AG04450 (cell line): Measurements from ENCODE around the gene GNA14. TPM values are rescaled to one million over a fixed set of nuclear protein-coding genes. Genes with fewer than 3 reads are reported as not detected.

Experiments
- CTCF ChIA-PET: fragments of 300-600, 350-600 bp; formaldehyde crosslinking; extraction: SDS; loops from one replicate; lab custom pipeline; 2022; ENCODE audit warnings: antibody characterized with exemption, inconsistent platforms; lab: Charles Lee
- POLR2A ChIA-PET: fragments of 350-600 bp; formaldehyde crosslinking; extraction: SDS; loops from one replicate; lab custom pipeline; 2021; ENCODE audit warnings: antibody characterized with exemption, inconsistent platforms; lab: Yijun Ruan, JAX
- DNase-seq: peaks from one replicate; pipeline ENCODE4 v3.0.0-alpha.2; 2011; ENCODE audit warnings: low read depth, low spot score
- H3K27ac ChIP-seq: one replicate; pipeline ENCODE4 v1.5.1; 2012; ENCODE audit warnings: low read depth, low read length, control low read depth
- H3K27me3 ChIP-seq: one replicate; pipeline ENCODE4 v1.6.0; 2012; ENCODE audit warnings: low read length; ENCODE audit not compliant: control insufficient read depth, insufficient read depth
- H3K4me3 ChIP-seq: 2 replicates; pipeline ENCODE4 v1.5.1; 2011; ENCODE audit warnings: mild to moderate bottlenecking, low read depth, low read length, control low read depth
- H3K9me3 ChIP-seq: 2 replicates; pipeline ENCODE4 v1.5.1; 2012; ENCODE audit warnings: low read length; ENCODE audit not compliant: control insufficient read depth, insufficient read depth
- polyA plus RNA-seq: library from polyadenylated mRNA; depleted of rRNA; stranded (reverse); fragments of >200 nt; gene quantifications from 2 replicates; pipeline ENCODE4 v1.2.3, GENCODE V29; 2011
- TF ChIP-seq, protein P1 (sequence below): IDR thresholded peaks from 2 replicates; pipeline ENCODE4 v1.5.1; 2011; ENCODE audit warnings: low read depth, low read length, control low read depth, inconsistent platforms

Gene GNA14
- polyA plus RNA-seq, 1 experiment: 0.11 TPM

DNA sequence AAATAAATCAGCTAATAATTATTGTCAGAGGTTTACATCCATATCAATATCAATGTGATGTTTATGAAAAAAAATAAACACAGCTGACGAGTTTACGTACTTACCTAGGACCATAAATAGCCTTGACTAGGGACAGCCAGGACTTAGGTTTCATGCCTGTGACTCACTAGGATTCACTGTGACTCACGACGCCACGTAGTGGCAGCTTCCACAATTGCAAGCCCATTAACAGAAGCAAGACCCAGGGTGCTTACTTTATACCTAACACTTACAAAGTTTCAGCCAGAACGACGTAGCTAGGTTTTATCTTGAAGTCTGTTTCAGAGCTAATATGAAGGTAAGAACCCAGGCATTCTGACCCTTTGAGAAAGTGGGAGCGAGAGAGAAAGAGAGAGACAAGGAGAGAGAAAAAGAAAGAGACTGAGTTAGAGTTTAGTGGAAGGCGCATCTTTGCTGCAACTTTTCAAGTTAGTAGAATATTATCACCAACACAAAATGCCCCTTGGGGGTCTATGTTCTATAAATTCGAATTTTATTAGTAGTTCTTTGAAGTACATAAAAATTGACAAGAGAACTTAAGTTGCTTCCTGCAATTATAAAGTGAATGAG, 191.2 kb downstream of the GNA14 start:
- TF ChIP-seq, protein P1, sequence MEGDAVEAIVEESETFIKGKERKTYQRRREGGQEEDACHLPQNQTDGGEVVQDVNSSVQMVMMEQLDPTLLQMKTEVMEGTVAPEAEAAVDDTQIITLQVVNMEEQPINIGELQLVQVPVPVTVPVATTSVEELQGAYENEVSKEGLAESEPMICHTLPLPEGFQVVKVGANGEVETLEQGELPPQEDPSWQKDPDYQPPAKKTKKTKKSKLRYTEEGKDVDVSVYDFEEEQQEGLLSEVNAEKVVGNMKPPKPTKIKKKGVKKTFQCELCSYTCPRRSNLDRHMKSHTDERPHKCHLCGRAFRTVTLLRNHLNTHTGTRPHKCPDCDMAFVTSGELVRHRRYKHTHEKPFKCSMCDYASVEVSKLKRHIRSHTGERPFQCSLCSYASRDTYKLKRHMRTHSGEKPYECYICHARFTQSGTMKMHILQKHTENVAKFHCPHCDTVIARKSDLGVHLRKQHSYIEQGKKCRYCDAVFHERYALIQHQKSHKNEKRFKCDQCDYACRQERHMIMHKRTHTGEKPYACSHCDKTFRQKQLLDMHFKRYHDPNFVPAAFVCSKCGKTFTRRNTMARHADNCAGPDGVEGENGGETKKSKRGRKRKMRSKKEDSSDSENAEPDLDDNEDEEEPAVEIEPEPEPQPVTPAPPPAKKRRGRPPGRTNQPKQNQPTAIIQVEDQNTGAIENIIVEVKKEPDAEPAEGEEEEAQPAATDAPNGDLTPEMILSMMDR: peak; percentile 93
- ChIA-PET POLR2A (no interaction called here), CTCF (interaction anchor here (0.5 to 5.8 kb wide), 94 partner anchors 11 to 761 kb away, joined by 3 to 115 read pairs (median 4); partner anchors contain the start of genes GNA14 and VPS13A)
- Histone ChIP-seq H3K27ac (no peak overlapping the region), H3K9me3 (no peaks in the 10 kb centered on the region; the same call in 1 of the 2 replicates), H3K4me3 (no peak overlapping the region), H3K27me3 (no peaks in the 10 kb centered on the region)
- DNase-seq: peak; percentile 77

DNA sequence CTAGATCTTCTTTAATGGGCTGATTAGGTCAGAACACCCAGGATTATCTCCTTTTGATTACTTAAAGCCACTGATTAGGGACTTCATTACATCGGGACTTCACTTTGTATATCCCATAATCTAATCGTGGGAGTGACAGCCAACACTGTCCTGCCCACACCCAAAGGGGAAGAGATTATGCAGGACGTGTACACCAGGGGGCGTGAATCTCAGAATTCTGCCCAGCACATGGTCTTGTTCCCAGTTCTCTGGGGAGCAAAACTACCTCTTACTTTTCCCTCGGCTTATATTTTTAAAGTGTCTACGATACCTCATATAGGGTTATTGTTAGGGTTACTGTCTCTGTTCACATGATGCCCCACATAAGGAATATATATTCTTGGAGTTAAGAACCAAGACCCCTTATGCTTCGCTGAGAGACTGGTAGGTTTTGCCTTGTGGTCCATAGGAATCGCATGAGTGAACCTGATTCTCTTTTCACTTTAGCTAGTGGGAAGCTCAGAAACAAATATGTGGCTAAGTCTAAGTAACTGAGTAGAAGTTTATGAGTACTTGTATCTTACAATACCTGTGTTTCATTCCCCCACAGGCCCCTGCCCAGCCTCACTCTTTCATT, 192.7 kb downstream of the GNA14 start:
- Histone ChIP-seq H3K27ac (peak overlapping the region; percentile 61), H3K4me3 (no peak overlapping the region), H3K9me3 (no peaks in the 10 kb centered on the region; the same call in 1 of the 2 replicates), H3K27me3 (no peaks in the 10 kb centered on the region)
- no peak for DNase-seq
- POLR2A ChIA-PET: no interaction called here
- CTCF ChIA-PET: interaction anchor here (0.6 to 5.8 kb wide), 13 partner anchors 12 to 580 kb away, joined by 3 to 115 read pairs (median 29); no protein-coding TSS in a partner anchor
- TF ChIP-seq, protein P1: peak; percentile 25; the same call in 1 of the 2 replicates

DNA sequence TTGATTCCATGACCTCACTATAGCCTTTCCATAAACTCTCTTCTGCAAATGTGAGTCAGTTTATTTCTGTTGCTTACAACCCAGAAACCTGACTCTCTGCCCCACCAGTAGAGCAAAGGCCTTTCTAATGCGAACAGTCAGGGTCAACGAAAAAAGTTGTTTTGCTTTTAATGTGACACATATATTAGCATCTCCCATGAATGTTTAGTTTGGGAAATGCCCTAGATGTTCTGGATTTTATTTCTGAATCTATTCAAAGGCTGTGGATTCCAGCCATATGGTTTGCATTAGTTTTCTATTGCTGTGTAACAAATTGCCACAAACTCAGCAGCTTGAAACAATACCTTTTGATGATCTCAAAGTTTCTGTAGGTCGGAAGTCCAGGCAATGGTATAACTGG, 193.5 kb downstream of the GNA14 start:
- TF ChIP-seq, protein P1: no peak
- DNase-seq: peak; percentile 34
- no peak overlapping the region for H3K4me3 ChIP-seq
- no peaks in the 10 kb centered on the region; the same call in 1 of the 2 replicates for H3K9me3 ChIP-seq
- H3K27ac ChIP-seq: peak overlapping the region; percentile 61
- POLR2A ChIA-PET: no interaction called here
- H3K27me3 ChIP-seq: no peaks in the 10 kb centered on the region
- CTCF ChIA-PET: interaction anchor here (0.6 to 5.8 kb wide), 4 partner anchors 17 to 295 kb away, joined by 3 to 83 read pairs (median 42); no protein-coding TSS in a partner anchor

DNA sequence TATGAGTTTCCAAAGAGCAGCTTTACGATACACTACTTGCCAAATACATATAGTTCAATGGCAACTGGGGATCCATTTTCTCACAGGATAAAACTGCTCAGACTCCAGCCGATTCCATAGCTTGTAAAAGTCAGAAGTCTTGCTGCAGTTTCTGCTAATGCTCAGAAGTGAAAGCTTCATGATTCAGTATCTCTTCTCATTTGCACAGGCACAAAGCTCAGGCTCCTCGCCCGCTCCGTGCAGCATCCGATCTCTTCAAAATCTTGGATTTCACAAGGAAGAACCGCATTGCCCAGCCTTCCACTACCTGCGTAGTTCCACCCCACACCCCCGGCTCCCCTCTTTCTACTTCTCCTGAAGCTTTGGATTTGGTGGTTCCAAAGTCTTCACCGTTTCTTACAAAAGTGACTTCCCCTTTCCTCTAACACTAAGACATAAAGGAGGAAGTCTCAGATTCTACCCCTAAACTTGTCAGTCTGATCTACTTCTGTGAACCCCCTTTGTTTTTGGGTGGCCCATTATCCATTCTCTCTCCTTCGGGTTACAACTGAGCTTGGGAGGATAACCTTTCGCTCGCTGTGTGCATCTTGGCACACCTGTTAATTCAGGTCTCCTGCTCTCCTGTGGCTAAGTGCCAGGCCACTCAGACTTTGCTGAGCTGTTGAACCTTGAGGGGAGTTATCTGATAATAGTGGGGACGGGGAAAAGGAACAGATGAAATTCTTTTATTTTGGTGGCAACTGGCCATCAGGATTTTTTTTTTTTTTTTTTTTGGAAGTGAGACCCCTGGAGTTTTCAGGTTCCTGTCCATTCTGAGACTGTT, 194.1 kb downstream of the GNA14 start:
- DNase-seq: no peak
- POLR2A ChIA-PET: no interaction called here

More for the DNA sequence above, 194.1 kb downstream of the GNA14 start:
- CTCF ChIA-PET: interaction anchor here (1.0 to 5.8 kb wide), 5 partner anchors 12 to 296 kb away, joined by 3 to 83 read pairs (median 10); no protein-coding TSS in a partner anchor
- H3K4me3 ChIP-seq: no peak overlapping the region
- TF ChIP-seq, protein P1: no peak
- H3K9me3 ChIP-seq: no peaks in the 10 kb centered on the region; the same call in 1 of the 2 replicates
- no peaks in the 10 kb centered on the region for H3K27me3 ChIP-seq
- H3K27ac ChIP-seq: no peak overlapping the region
